ENCODE results near the gene SYNC.
A peak's percentile ranks its signal among the peaks of the same experiment; 100 is the strongest.
"Not testable (repeated sequence)": the region's sequence is repeated elsewhere in the genome, so short reads cannot be mapped to it uniquely, and the experiment has no call there.

SYNC gene

GRCh38 chr1:32684167-32684811 is 18.3 kb downstream of the SYNC start:
- Histone ChIP-seq H3K9me3 (ENCODE audit: control insufficient read depth, low read length) (no peaks in the 10 kb centered on the region), H3K36me3 (ENCODE audit: control insufficient read depth, insufficient read depth, low read length, severe bottlenecking) (peaks cover 57% of the 10 kb centered on the region), H3K27me3 (replicated peaks; ENCODE audit: control insufficient read depth, insufficient read depth, low read length) (no peaks in the 10 kb centered on the region), H3K9ac (ENCODE audit: low read length) (peak overlapping the region; percentile 34), H3K4me3 (ENCODE audit: low read length) (peak overlapping the region; percentile 46), H3K4me1 (ENCODE audit: control insufficient read depth, insufficient read depth, low read length) (peaks cover 61% of the 10 kb centered on the region)
- peak; percentile 79 for DNase-seq (ENCODE audit: low read depth)

- H3K9ac ChIP-seq (ENCODE audit: low read length), result no peak overlapping the region
- DNase-seq (ENCODE audit: low read depth), result no peak
- no peaks in the 10 kb centered on the region for H3K27me3 ChIP-seq (replicated peaks; ENCODE audit: control insufficient read depth, insufficient read depth, low read length)
- no peak overlapping the region for H3K4me3 ChIP-seq (ENCODE audit: low read length)
- H3K9me3 ChIP-seq (ENCODE audit: control insufficient read depth, low read length), result no peaks in the 10 kb centered on the region
- H3K36me3 ChIP-seq (ENCODE audit: control insufficient read depth, insufficient read depth, low read length, severe bottlenecking), result peaks cover 61% of the 10 kb centered on the region
- H3K4me1 ChIP-seq (ENCODE audit: control insufficient read depth, insufficient read depth, low read length), result peaks cover 64% of the 10 kb centered on the region
These were observed 19.2 kb downstream of the SYNC start for GRCh38 chr1:32683397-32683796.

- no peaks in the 10 kb centered on the region for H3K27me3 ChIP-seq (replicated peaks; ENCODE audit: control insufficient read depth, insufficient read depth, low read length)
- DNase-seq (ENCODE audit: low read depth), result no peak
- peaks cover 72% of the 10 kb centered on the region for H3K36me3 ChIP-seq (ENCODE audit: control insufficient read depth, insufficient read depth, low read length, severe bottlenecking)
- H3K4me1 ChIP-seq (ENCODE audit: control insufficient read depth, insufficient read depth, low read length), result peaks cover 67% of the 10 kb centered on the region
- H3K9ac ChIP-seq (ENCODE audit: low read length), result no peak overlapping the region
- H3K4me3 ChIP-seq (ENCODE audit: low read length), result no peak overlapping the region
- H3K9me3 ChIP-seq (ENCODE audit: control insufficient read depth, low read length), result no peaks in the 10 kb centered on the region
These were observed 20.6 kb downstream of the SYNC start for GRCh38 chr1:32681999-32682398.

GRCh38 chr1:32681509-32681908 is 21.1 kb downstream of the SYNC start:
- peaks cover 74% of the 10 kb centered on the region for H3K36me3 ChIP-seq (ENCODE audit: control insufficient read depth, insufficient read depth, low read length, severe bottlenecking)
- H3K9me3 ChIP-seq (ENCODE audit: control insufficient read depth, low read length), result no peaks in the 10 kb centered on the region
- DNase-seq (ENCODE audit: low read depth), result peak; percentile 54

DNA sequence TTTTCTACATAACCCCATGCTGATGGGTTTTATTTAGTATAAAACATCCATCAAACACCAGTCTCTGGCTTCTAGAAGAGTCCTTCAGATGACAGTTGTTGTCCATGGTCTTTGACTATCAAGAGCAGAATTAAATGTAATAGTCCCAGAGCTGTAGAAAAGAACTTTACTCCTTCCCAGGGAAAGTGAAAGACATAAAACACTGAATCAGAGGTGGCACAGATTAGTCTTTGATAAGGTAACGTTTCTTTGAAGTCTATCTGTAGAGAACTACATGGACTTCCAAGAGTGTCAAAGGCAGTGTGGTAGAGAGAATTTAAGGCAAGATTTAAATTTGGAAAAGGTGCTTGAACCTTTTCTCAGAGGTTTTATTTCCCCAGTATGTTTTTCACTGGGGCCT is 21.9 kb downstream of the SYNC start:
- H3K27me3 ChIP-seq (replicated peaks; ENCODE audit: control insufficient read depth, insufficient read depth, low read length), result no peaks in the 10 kb centered on the region
- peaks cover 56% of the 10 kb centered on the region for H3K4me1 ChIP-seq (ENCODE audit: control insufficient read depth, insufficient read depth, low read length)
- DNase-seq (ENCODE audit: low read depth), result no peak
- H3K36me3 ChIP-seq (ENCODE audit: control insufficient read depth, insufficient read depth, low read length, severe bottlenecking), result peaks cover 75% of the 10 kb centered on the region
- H3K9ac ChIP-seq (ENCODE audit: low read length), result no peak overlapping the region
- H3K9me3 ChIP-seq (ENCODE audit: control insufficient read depth, low read length), result no peaks in the 10 kb centered on the region
- no peak overlapping the region for H3K4me3 ChIP-seq (ENCODE audit: low read length)

More at GRCh38 chr1:32681509-32681908, 21.1 kb downstream of the SYNC start:
- no peak overlapping the region for H3K9ac ChIP-seq (ENCODE audit: low read length)
- no peak overlapping the region for H3K4me3 ChIP-seq (ENCODE audit: low read length)
- H3K4me1 ChIP-seq (ENCODE audit: control insufficient read depth, insufficient read depth, low read length), result peaks cover 65% of the 10 kb centered on the region
- no peaks in the 10 kb centered on the region for H3K27me3 ChIP-seq (replicated peaks; ENCODE audit: control insufficient read depth, insufficient read depth, low read length)

DNA sequence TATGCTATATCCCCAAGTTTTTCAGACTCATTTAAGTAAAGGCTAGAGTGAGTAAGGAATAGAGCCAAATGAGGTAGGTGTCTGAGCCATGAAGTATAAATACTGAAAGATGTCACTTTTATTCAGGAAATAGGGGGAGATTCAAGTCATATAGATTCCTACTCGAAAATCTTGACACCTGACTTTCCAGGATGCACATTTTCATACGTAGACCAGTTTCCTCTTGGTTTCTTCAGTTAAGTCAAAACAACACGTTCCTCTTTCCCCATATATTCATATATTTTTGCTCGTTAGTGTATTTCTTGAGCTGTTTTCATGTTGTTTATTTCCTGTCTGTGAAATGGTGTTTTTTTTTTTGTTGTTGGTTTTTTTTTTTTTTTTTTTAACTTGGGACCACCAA is 22.6 kb downstream of the SYNC start:
- peaks cover 69% of the 10 kb centered on the region for H3K36me3 ChIP-seq (ENCODE audit: control insufficient read depth, insufficient read depth, low read length, severe bottlenecking)
- not testable (repeated sequence) for DNase-seq (ENCODE audit: low read depth)

DNA sequence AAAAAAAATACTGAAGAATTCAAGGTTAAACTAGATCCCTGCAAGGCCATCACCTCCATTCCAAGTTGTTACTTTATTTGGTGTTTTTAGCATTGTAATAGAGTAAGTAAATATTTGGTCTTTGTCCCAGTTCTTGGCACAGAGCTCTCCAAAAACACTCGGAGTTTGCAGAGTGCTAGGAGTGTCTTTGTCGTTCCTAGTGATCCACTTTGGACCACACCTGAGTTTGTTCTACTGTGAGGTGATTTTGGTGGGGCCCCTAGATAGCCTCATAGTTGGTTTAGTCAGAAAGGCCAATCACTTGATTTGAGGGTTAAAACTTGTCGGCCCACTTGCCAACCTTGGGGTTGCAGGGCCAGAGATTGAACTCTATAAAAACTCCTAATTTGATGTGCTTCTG is 25.6 kb downstream of the SYNC start:
- peaks cover 30% of the 10 kb centered on the region for H3K4me1 ChIP-seq (ENCODE audit: control insufficient read depth, insufficient read depth, low read length)
- peaks cover 82% of the 10 kb centered on the region for H3K36me3 ChIP-seq (ENCODE audit: control insufficient read depth, insufficient read depth, low read length, severe bottlenecking)
- DNase-seq (ENCODE audit: low read depth), result no peak
- no peaks in the 10 kb centered on the region for H3K9me3 ChIP-seq (ENCODE audit: control insufficient read depth, low read length)
- no peak overlapping the region for H3K9ac ChIP-seq (ENCODE audit: low read length)
- no peak overlapping the region for H3K4me3 ChIP-seq (ENCODE audit: low read length)
- H3K27me3 ChIP-seq (replicated peaks; ENCODE audit: control insufficient read depth, insufficient read depth, low read length), result no peaks in the 10 kb centered on the region

More for the DNA sequence above, 22.6 kb downstream of the SYNC start:
- H3K4me1 ChIP-seq (ENCODE audit: control insufficient read depth, insufficient read depth, low read length), result peaks cover 50% of the 10 kb centered on the region
- not testable (repeated sequence) for H3K4me3 ChIP-seq (ENCODE audit: low read length); H3K9ac ChIP-seq (ENCODE audit: low read length); H3K9me3 ChIP-seq (ENCODE audit: control insufficient read depth, low read length); H3K27me3 ChIP-seq (replicated peaks; ENCODE audit: control insufficient read depth, insufficient read depth, low read length)

DNA sequence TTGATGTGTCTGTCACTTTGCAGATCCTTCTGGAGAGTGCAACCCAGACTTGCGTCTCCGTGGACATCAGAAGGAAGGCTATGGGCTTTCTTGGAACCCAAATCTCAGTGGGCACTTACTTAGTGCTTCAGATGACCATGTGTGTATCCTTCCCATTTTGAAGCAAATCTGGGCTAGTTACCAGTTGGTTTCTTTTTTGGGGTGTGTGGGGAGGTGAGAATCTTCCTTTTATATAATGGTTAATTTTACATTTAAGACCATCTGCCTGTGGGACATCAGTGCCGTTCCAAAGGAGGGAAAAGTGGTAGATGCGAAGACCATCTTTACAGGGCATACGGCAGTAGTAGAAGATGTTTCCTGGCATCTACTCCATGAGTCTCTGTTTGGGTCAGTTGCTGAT is 33.9 kb downstream of the SYNC start:
- not testable (repeated sequence) for H3K4me3 ChIP-seq (ENCODE audit: low read length); H3K9ac ChIP-seq (ENCODE audit: low read length); H3K9me3 ChIP-seq (ENCODE audit: control insufficient read depth, low read length); H3K27me3 ChIP-seq (replicated peaks; ENCODE audit: control insufficient read depth, insufficient read depth, low read length); H3K4me1 ChIP-seq (ENCODE audit: control insufficient read depth, insufficient read depth, low read length); DNase-seq (ENCODE audit: low read depth)
- H3K36me3 ChIP-seq (ENCODE audit: control insufficient read depth, insufficient read depth, low read length, severe bottlenecking), result peaks cover 89% of the 10 kb centered on the region

DNA sequence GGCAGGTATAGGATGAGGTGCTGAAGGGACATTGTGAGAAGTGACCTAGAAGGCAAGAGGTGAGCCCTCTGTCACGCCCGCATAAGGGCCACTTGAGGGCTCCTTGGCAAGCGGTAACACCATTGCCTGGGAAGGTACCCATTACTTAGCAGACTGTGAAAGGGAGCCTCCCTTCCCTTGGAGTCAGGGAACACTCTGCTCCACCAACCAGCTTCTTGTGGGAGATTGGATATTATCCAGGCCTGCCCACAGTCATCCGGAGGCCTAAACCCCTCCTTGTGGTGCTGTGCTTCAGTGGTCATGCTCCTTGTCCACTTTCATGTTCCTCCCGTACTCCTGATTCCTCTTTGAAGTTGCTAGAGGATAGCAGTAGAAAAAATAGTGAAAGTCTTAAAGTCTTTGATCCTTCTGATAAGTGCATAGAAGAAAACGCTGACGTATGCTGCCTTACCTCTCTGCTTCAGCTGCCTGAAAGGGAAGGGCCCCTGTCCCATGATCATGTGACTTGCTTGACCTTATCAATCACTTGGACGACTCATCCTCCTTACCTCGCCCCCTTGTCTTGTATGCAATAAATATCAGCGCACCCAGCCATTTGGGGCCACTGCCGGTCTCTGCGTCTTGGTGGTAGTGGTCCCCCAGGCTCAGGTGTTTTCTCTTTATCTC is 35.5 kb downstream of the SYNC start:
- Histone ChIP-seq H3K36me3 (ENCODE audit: control insufficient read depth, insufficient read depth, low read length, severe bottlenecking) (peaks cover 86% of the 10 kb centered on the region), H3K9me3 (ENCODE audit: control insufficient read depth, low read length) (no peaks in the 10 kb centered on the region), H3K27me3 (replicated peaks; ENCODE audit: control insufficient read depth, insufficient read depth, low read length) (no peaks in the 10 kb centered on the region), H3K4me3 (ENCODE audit: low read length) (no peak overlapping the region), H3K9ac (ENCODE audit: low read length) (no peak overlapping the region), H3K4me1 (ENCODE audit: control insufficient read depth, insufficient read depth, low read length) (no peaks in the 10 kb centered on the region)
- DNase-seq (ENCODE audit: low read depth), result no peak

GRCh38 chr1:32665915-32666314 is 36.7 kb downstream of the SYNC start:
- H3K4me3 ChIP-seq (ENCODE audit: low read length), result no peak overlapping the region
- no peaks in the 10 kb centered on the region for H3K4me1 ChIP-seq (ENCODE audit: control insufficient read depth, insufficient read depth, low read length)
- no peak for DNase-seq (ENCODE audit: low read depth)
- H3K9ac ChIP-seq (ENCODE audit: low read length), result no peak overlapping the region
- peaks cover 82% of the 10 kb centered on the region for H3K36me3 ChIP-seq (ENCODE audit: control insufficient read depth, insufficient read depth, low read length, severe bottlenecking)
- H3K27me3 ChIP-seq (replicated peaks; ENCODE audit: control insufficient read depth, insufficient read depth, low read length), result no peaks in the 10 kb centered on the region
- no peaks in the 10 kb centered on the region for H3K9me3 ChIP-seq (ENCODE audit: control insufficient read depth, low read length)

GRCh38 chr1:32659581-32659980 is 43.0 kb downstream of the SYNC start:
- Histone ChIP-seq H3K4me3 (ENCODE audit: low read length) (no peak overlapping the region), H3K36me3 (ENCODE audit: control insufficient read depth, insufficient read depth, low read length, severe bottlenecking) (peaks cover 83% of the 10 kb centered on the region)
- no peak for DNase-seq (ENCODE audit: low read depth)

More at GRCh38 chr1:32659581-32659980, 43.0 kb downstream of the SYNC start:
- Histone ChIP-seq H3K9ac (ENCODE audit: low read length) (no peak overlapping the region), H3K4me1 (ENCODE audit: control insufficient read depth, insufficient read depth, low read length) (peaks cover 3% of the 10 kb centered on the region), H3K9me3 (ENCODE audit: control insufficient read depth, low read length) (no peaks in the 10 kb centered on the region), H3K27me3 (replicated peaks; ENCODE audit: control insufficient read depth, insufficient read depth, low read length) (no peaks in the 10 kb centered on the region)
